ENCODE measurements around the gene RNH1. TPM values are rescaled to one million over a fixed set of nuclear protein-coding genes. Genes with fewer than 3 reads are reported as not detected.

The RNH1 gene
- total RNA-seq, 2 donors from 2014 or later, result 42.7 to 43.2 TPM

GRCh38 chr11:473962-474785 lies 32.9 kb downstream of the RNH1 start:
- Histone ChIP-seq H3K36me3 (ENCODE audit: control insufficient read depth, insufficient read depth, low read length) (peaks cover 7% of the 10 kb centered on the region), H3K4me1 (ENCODE audit: control insufficient read depth, insufficient read depth, low read length) (no peaks in the 10 kb centered on the region), H3K9ac (ENCODE audit: extremely low read depth, low read length, poor library complexity, severe bottlenecking) (no peak overlapping the region), H3K4me3 (ENCODE audit: low read length) (no peak overlapping the region), H3K27me3 (ENCODE audit: control insufficient read depth, insufficient read depth, low read length, poor library complexity, severe bottlenecking) (no peaks in the 10 kb centered on the region), H3K27ac (ENCODE audit: low read depth, low read length) (no peak overlapping the region), H3K9me3 (ENCODE audit: control insufficient read depth, low read length) (peaks cover 5% of the 10 kb centered on the region)
- peaks cover 2% of the 10 kb centered on the region for H3K36me3 Mint-ChIP-seq (ENCODE audit: low read depth)
- no peak overlapping the region for H3K27ac Mint-ChIP-seq
- H3K4me1 Mint-ChIP-seq, result peaks cover 7% of the 10 kb centered on the region
- H3K27me3 Mint-ChIP-seq (ENCODE audit: insufficient read depth), result no peaks in the 10 kb centered on the region
- TF ChIP-seq CTCF (conservative IDR thresholded peaks at IDR 0.05), result no peak
- no peak for DNase-seq
- H3K4me3 Mint-ChIP-seq, result no peak overlapping the region
- 87 to 93% methylated on average over 11 to 22 of the region's 22 CpGs for WGBS, 2 experiments (ENCODE audit: insufficient coverage in 1 of 2, insufficient read length in 1 of 2)
- no peaks in the 10 kb centered on the region for H3K9me3 Mint-ChIP-seq

GRCh38 chr11:473415-473814 lies 33.6 kb downstream of the RNH1 start:
- Mint-ChIP-seq H3K27ac (peak overlapping the region; percentile 42), H3K4me3 (no peak overlapping the region), H3K36me3 (ENCODE audit: low read depth) (peaks cover 2% of the 10 kb centered on the region), H3K9me3 (no peaks in the 10 kb centered on the region), H3K27me3 (ENCODE audit: insufficient read depth) (no peaks in the 10 kb centered on the region), H3K4me1 (peaks cover 10% of the 10 kb centered on the region)
- no peaks in the 10 kb centered on the region for H3K4me1 ChIP-seq (ENCODE audit: control insufficient read depth, insufficient read depth, low read length)
- TF ChIP-seq CTCF (conservative IDR thresholded peaks at IDR 0.05), result no peak
- no peak for DNase-seq
- peaks cover 5% of the 10 kb centered on the region for H3K9me3 ChIP-seq (ENCODE audit: control insufficient read depth, low read length)
- peaks cover 7% of the 10 kb centered on the region for H3K36me3 ChIP-seq (ENCODE audit: control insufficient read depth, insufficient read depth, low read length)
- no peak overlapping the region for H3K4me3 ChIP-seq (ENCODE audit: low read length)
- no peak overlapping the region for H3K27ac ChIP-seq (ENCODE audit: low read depth, low read length)
- H3K9ac ChIP-seq (ENCODE audit: extremely low read depth, low read length, poor library complexity, severe bottlenecking), result no peak overlapping the region
- no peaks in the 10 kb centered on the region for H3K27me3 ChIP-seq (ENCODE audit: control insufficient read depth, insufficient read depth, low read length, poor library complexity, severe bottlenecking)
- 95 to 99% methylated on average over 14 to 19 of the region's 19 CpGs for WGBS, 2 experiments (ENCODE audit: insufficient coverage in 1 of 2, insufficient read length in 1 of 2)

- 96% methylated on average over 28 of the region's 28 CpGs for WGBS, 2 experiments (ENCODE audit: insufficient coverage in 1 of 2, insufficient read length in 1 of 2)
- no peak for DNase-seq
- H3K36me3 Mint-ChIP-seq (ENCODE audit: low read depth), result peaks cover 2% of the 10 kb centered on the region
- no peak overlapping the region for H3K4me3 ChIP-seq (ENCODE audit: low read length)
- peaks cover 13% of the 10 kb centered on the region for H3K4me1 Mint-ChIP-seq
- peaks cover 7% of the 10 kb centered on the region for H3K36me3 ChIP-seq (ENCODE audit: control insufficient read depth, insufficient read depth, low read length)
- peaks cover 5% of the 10 kb centered on the region for H3K9me3 ChIP-seq (ENCODE audit: control insufficient read depth, low read length)
- H3K9me3 Mint-ChIP-seq, result no peaks in the 10 kb centered on the region
- no peak overlapping the region for H3K4me3 Mint-ChIP-seq
- H3K4me1 ChIP-seq (ENCODE audit: control insufficient read depth, insufficient read depth, low read length), result no peaks in the 10 kb centered on the region
- H3K27ac Mint-ChIP-seq, result no peak overlapping the region
- no peak for TF ChIP-seq CTCF (conservative IDR thresholded peaks at IDR 0.05)
- no peaks in the 10 kb centered on the region for H3K27me3 Mint-ChIP-seq (ENCODE audit: insufficient read depth)
- no peak overlapping the region for H3K27ac ChIP-seq (ENCODE audit: low read depth, low read length)
- H3K9ac ChIP-seq (ENCODE audit: extremely low read depth, low read length, poor library complexity, severe bottlenecking), result no peak overlapping the region
- no peaks in the 10 kb centered on the region for H3K27me3 ChIP-seq (ENCODE audit: control insufficient read depth, insufficient read depth, low read length, poor library complexity, severe bottlenecking)
Measured at GRCh38 chr11:472816-473215, 34.2 kb downstream of the RNH1 start.

All from endodermal cell (in vitro differentiated cells).